Upper lobe of left lung (tissue), 6 donors: ENCODE data around the gene PLEKHA8. TPM values are rescaled to one million over a fixed set of nuclear protein-coding genes. Genes with fewer than 3 reads are reported as not detected.

ENCODE experiments used
- ATAC-seq, 2 donors: fragments of 200-7000 bp; cut with Tn5 transposase; one replicate each; pipeline ENCODE4 v1.9.1; 2022; ENCODE audit warnings: mild to moderate bottlenecking in 2 of 2, moderate library complexity in 2 of 2; ENCODE audit not compliant: low FRiP score in 2 of 2
- DNase-seq, 2 donors: peaks; one replicate each; pipeline ENCODE4 v3.0.0-alpha.2; 2019 to 2020
- H3K27ac ChIP-seq, 4 donors: fragments of 200-600 bp; sonication (generic); one replicate each; pipeline ENCODE4 v1.5.1; 2016 to 2019
- H3K27me3 ChIP-seq, 4 donors: fragments of 200-600 bp; sonication (generic); one replicate each; pipeline ENCODE4 v1.5.1; 2017 to 2019
- H3K36me3 ChIP-seq, 4 donors: fragments of 200-600 bp; sonication (generic); one replicate each; pipeline ENCODE4 v1.5.1; 2016 to 2019
- H3K4me1 ChIP-seq, 4 donors: fragments of 200-600 bp; sonication (generic); one replicate each; pipeline ENCODE4 v1.5.1; 2018 to 2019
- H3K4me3 ChIP-seq, 4 donors: fragments of 200-600 bp; sonication (generic); one replicate each; pipeline ENCODE4 v1.5.1; 2017 to 2019; ENCODE audit warnings: mild to moderate bottlenecking in 2 of 4, moderate library complexity in 1 of 4
- H3K9me3 ChIP-seq, 4 donors: fragments of 200-600 bp; sonication (generic); one replicate each; pipeline ENCODE4 v1.5.1; 2018 to 2019
- CTCF ChIP-seq, 6 experiments: fragments of 450-650 bp in 4 of 6; fragments of 200-600 bp in 2 of 6; sonication (generic) in 2 of 6; IDR thresholded peaks; one replicate each; pipeline ENCODE4 v1.5.1; 2016 to 2019; ENCODE audit warnings: antibody characterized with exemption in 6 of 6
- EP300 ChIP-seq, 4 donors: sonication (generic); formaldehyde crosslinking; IDR thresholded peaks; one replicate each; pipeline ENCODE4 v1.5.1; 2017; ENCODE audit warnings: antibody characterized with exemption in 4 of 4, control low read depth in 2 of 4
- POLR2A ChIP-seq, 4 donors: fragments of 450-650 bp; IDR thresholded peaks; one replicate each; pipeline ENCODE4 v1.5.1; 2016 to 2017; ENCODE audit warnings: antibody characterized with exemption in 4 of 4, mild to moderate bottlenecking in 2 of 4
- POLR2AphosphoS5 ChIP-seq, 2 donors: sonication (generic); formaldehyde crosslinking; IDR thresholded peaks; one replicate each; pipeline ENCODE4 v1.5.1; 2017; ENCODE audit warnings: antibody characterized with exemption in 2 of 2
- WGBS, 2 donors: methylation state at CpG; one replicate each; pipeline ENCODE4 v1.1.5; 2017 to 2018; 5-methylcytosine and 5-hydroxymethylcytosine counted together
- total RNA-seq, 6 donors: library from RNA; depleted of rRNA in 4 of 6; stranded (reverse); fragments of >200 nt in 4 of 6; gene quantifications; one replicate each; pipeline versions ENCODE4 v1.1.0 to v1.2.1, GENCODE V29; 2016 to 2021
- donor health status: DM: no; HTN: no; CAD: no; lungs with moderate emphysema.
- donor health status: DM: no; HTN: yes; CAD: no; lungs with severe emphysema.

Gene PLEKHA8
- total RNA-seq, 6 donors from 2014 or later: 5.8 to 22.0 (median 10.8) TPM

- 83 to 89% methylated on average over 9 of the region's 9 CpGs for WGBS, 2 donors
- ATAC-seq: no peak
- TF ChIP-seq POLR2A (IDR thresholded peaks at IDR 0.05): no peak
- no peak for TF ChIP-seq EP300 (IDR thresholded peaks at IDR 0.05)
- no peak for TF ChIP-seq CTCF (IDR thresholded peaks at IDR 0.05)
- TF ChIP-seq POLR2AphosphoS5 (IDR thresholded peaks at IDR 0.05): no peak
Measured at GRCh38 chr7:30154111-30154587, 125.9 kb downstream of the PLEKHA8 start.

GRCh38 chr7:30155481-30155880 lies 127.3 kb downstream of the PLEKHA8 start:
- no peak for TF ChIP-seq POLR2A (IDR thresholded peaks at IDR 0.05)
- Histone ChIP-seq H3K27me3 (no peaks in the 10 kb centered on the region), H3K4me3 (no peak overlapping the region), H3K27ac (peak overlapping the region in 2 of 4 donors; percentile 5 to 23), H3K9me3 (no peaks in the 10 kb centered on the region), H3K4me1 (peaks cover 9 to 20% (median 14%) of the 10 kb centered on the region in 4 donors), H3K36me3 (peaks cover 0 to 43% (median 16%) of the 10 kb centered on the region in 4 donors)
- WGBS, 2 donors: 65 to 88% methylated on average over 8 of the region's 8 CpGs
- ATAC-seq: peak; percentile 33 to 71
- peak in 1 of 2 donors; percentile 59 for DNase-seq

More at GRCh38 chr7:30154111-30154587, 125.9 kb downstream of the PLEKHA8 start:
- Histone ChIP-seq H3K36me3 (peaks cover 0 to 45% (median 16%) of the 10 kb centered on the region in 4 donors), H3K27ac (no peak overlapping the region), H3K4me3 (no peak overlapping the region), H3K27me3 (no peaks in the 10 kb centered on the region), H3K4me1 (peaks cover 2 to 12% (median 5%) of the 10 kb centered on the region in 4 donors), H3K9me3 (no peaks in the 10 kb centered on the region)
- DNase-seq: no peak

GRCh38 chr7:30157204-30157603 lies 129.0 kb downstream of the PLEKHA8 start:
- Histone ChIP-seq H3K9me3 (no peaks in the 10 kb centered on the region), H3K4me1 (peaks cover 9 to 20% (median 14%) of the 10 kb centered on the region in 4 donors), H3K36me3 (peaks cover 0 to 34% (median 11%) of the 10 kb centered on the region in 4 donors), H3K27ac (no peak overlapping the region), H3K27me3 (no peaks in the 10 kb centered on the region), H3K4me3 (no peak overlapping the region)
- no peak for TF ChIP-seq EP300 (IDR thresholded peaks at IDR 0.05)
- TF ChIP-seq POLR2A (IDR thresholded peaks at IDR 0.05): no peak
- no peak for TF ChIP-seq POLR2AphosphoS5 (IDR thresholded peaks at IDR 0.05)
- TF ChIP-seq CTCF (IDR thresholded peaks at IDR 0.05): no peak
- DNase-seq (no peak), ATAC-seq (no peak)
- 85 to 89% methylated on average over 9 of the region's 9 CpGs for WGBS, 2 donors

- Histone ChIP-seq H3K9me3 (no peaks in the 10 kb centered on the region), H3K36me3 (peaks cover 0 to 24% (median 3%) of the 10 kb centered on the region in 4 donors), H3K4me1 (peaks cover 19 to 39% (median 26%) of the 10 kb centered on the region in 4 donors), H3K27ac (peak overlapping the region in 2 of 4 donors; percentile 43 to 47), H3K27me3 (no peaks in the 10 kb centered on the region), H3K4me3 (no peak overlapping the region)
- ATAC-seq: no peak
- WGBS, 2 donors: 57 to 67% methylated on average over 4 of the region's 4 CpGs
- DNase-seq: no peak
- TF ChIP-seq POLR2AphosphoS5 (IDR thresholded peaks at IDR 0.05) (no peak), EP300 (IDR thresholded peaks at IDR 0.05) (no peak), CTCF (IDR thresholded peaks at IDR 0.05) (no peak), POLR2A (IDR thresholded peaks at IDR 0.05) (no peak)
Measured at GRCh38 chr7:30159163-30159562, 131.0 kb downstream of the PLEKHA8 start.

- peaks cover 24 to 45% (median 30%) of the 10 kb centered on the region in 4 donors for H3K4me1 ChIP-seq
- peak in 1 of 2 donors; percentile 59 for DNase-seq
- no peak overlapping the region for H3K4me3 ChIP-seq
- H3K36me3 ChIP-seq: peaks cover 0 to 23% (median 2%) of the 10 kb centered on the region in 4 donors
- peak; percentile 60 to 79 for ATAC-seq
- TF ChIP-seq CTCF (IDR thresholded peaks at IDR 0.05) (no peak), POLR2AphosphoS5 (IDR thresholded peaks at IDR 0.05) (no peak), EP300 (IDR thresholded peaks at IDR 0.05) (no peak), POLR2A (IDR thresholded peaks at IDR 0.05) (peak in 1 of 4 donors; percentile 7)
- peak overlapping the region in 3 of 4 donors; percentile 41 to 47 (median 43) for H3K27ac ChIP-seq
- H3K9me3 ChIP-seq: no peaks in the 10 kb centered on the region
- H3K27me3 ChIP-seq: no peaks in the 10 kb centered on the region
- 34 to 55% methylated on average over 6 of the region's 6 CpGs for WGBS, 2 donors
Measured at GRCh38 chr7:30159698-30160143, 131.5 kb downstream of the PLEKHA8 start.
